HepG2 (cell line): ENCODE data around the gene MRPS7. TPM values are rescaled to one million over a fixed set of nuclear protein-coding genes. Genes with fewer than 3 reads are reported as not detected.

Source experiments
- ATF7-NPFF ChIP-seq: sonication (generic); formaldehyde crosslinking; IDR thresholded peaks from 2 replicates; pipeline ENCODE4 v1.8.1; 2023; ENCODE audit warnings: mild to moderate bottlenecking, low read depth, missing genetic modification reagents, moderate library complexity
- ELF3 ChIP-seq: IDR thresholded peaks from 2 replicates; pipeline ENCODE4 v1.6.1; 2016; ENCODE audit warnings: missing genetic modification reagents, missing compliant biosample characterization
- FOXK2 ChIP-seq: fragments of 450-650 bp; IDR thresholded peaks from 2 replicates; pipeline ENCODE4 v1.6.1; 2016
- GABPA ChIP-seq, 2 experiments: IDR thresholded peaks; 2 replicates each; pipeline ENCODE4 v1.6.1; 2011 to 2016; ENCODE audit warnings: low read depth in 2 of 2, low read length in 1 of 2, missing biosample characterization in 1 of 2, missing genetic modification characterization in 1 of 2
- HNRNPLL ChIP-seq: fragments of 200-400 bp; formaldehyde crosslinking; IDR thresholded peaks from 2 replicates; pipeline ENCODE4 v1.6.1; 2017; ENCODE audit warnings: mild to moderate bottlenecking, low read depth, low read length; ENCODE audit not compliant: poor library complexity, severe bottlenecking
- HOXA9 ChIP-seq: sonication (generic); formaldehyde crosslinking; IDR thresholded peaks from 2 replicates; pipeline ENCODE4 v1.8.1; 2022; ENCODE audit warnings: missing genetic modification reagents, mild to moderate bottlenecking, moderate library complexity, borderline replicate concordance
- IRF2 ChIP-seq: IDR thresholded peaks from 2 replicates; pipeline ENCODE4 v1.6.1; 2018; ENCODE audit warnings: missing genetic modification reagents, missing compliant biosample characterization
- LCORL ChIP-seq, 2 experiments: fragments of 450-650 bp in 1 of 2; sonication (generic) in 1 of 2; formaldehyde crosslinking in 1 of 2; IDR thresholded peaks; 2 replicates each; pipeline versions ENCODE4 v1.5.0 to v1.6.1; 2017 to 2020; ENCODE audit warnings: antibody characterized with exemption in 1 of 2, missing genetic modification reagents in 1 of 2
- TBX2 ChIP-seq: sonication (generic); formaldehyde crosslinking; IDR thresholded peaks from 2 replicates; pipeline ENCODE4 v1.5.0; 2020; ENCODE audit warnings: missing genetic modification reagents, mild to moderate bottlenecking, borderline replicate concordance
- XBP1 ChIP-seq: sonication (generic); formaldehyde crosslinking; IDR thresholded peaks from 2 replicates; pipeline ENCODE4 v1.5.0; 2020; ENCODE audit warnings: missing genetic modification reagents
- ZC3H4 ChIP-seq: sonication (generic); formaldehyde crosslinking; IDR thresholded peaks from 2 replicates; pipeline ENCODE4 v1.4.0; 2020; ENCODE audit warnings: missing genetic modification reagents, borderline replicate concordance
- ZFP36L2 ChIP-seq: sonication (generic); formaldehyde crosslinking; IDR thresholded peaks from 2 replicates; pipeline ENCODE4 v1.4.0; 2020; ENCODE audit warnings: missing genetic modification reagents
- ZFP41 ChIP-seq: sonication (generic); formaldehyde crosslinking; IDR thresholded peaks from 2 replicates; pipeline ENCODE4 v1.4.0; 2020; ENCODE audit warnings: mild to moderate bottlenecking, missing genetic modification reagents, borderline replicate concordance
- ZNF44 ChIP-seq: sonication (generic); formaldehyde crosslinking; IDR thresholded peaks from 2 replicates; pipeline ENCODE4 v1.5.1; 2020; ENCODE audit warnings: mild to moderate bottlenecking, missing genetic modification reagents
- polyA plus RNA-seq, 8 experiments: library from polyadenylated mRNA; depleted of rRNA in 3 of 8; stranded (reverse) in 7 of 8; unstranded in 1 of 8; fragments of >200 nt; fragmentation: Illumina TruSeq in 4 of 8; extraction: Trizol in 4 of 8; gene quantifications; 2 replicates each; pipeline versions ENCODE4 v1.2.1 to v1.2.3, GENCODE V29; 2011 to 2016; ENCODE audit warnings: low read depth in 4 of 8, missing spikeins in 1 of 8, mixed read lengths in 1 of 8; ENCODE audit not compliant: insufficient read depth in 1 of 8
- total RNA-seq, 5 experiments: library from RNA; depleted of rRNA; stranded (reverse); fragments of >200 nt; fragmentation: Illumina TruSeq; extraction: Trizol; gene quantifications; 2 replicates each; pipeline ENCODE4 v1.2.3, GENCODE V29; 2016; ENCODE audit warnings: low read depth in 1 of 5
- TF ChIP-seq, protein P1 (sequence below): sonication (generic); formaldehyde crosslinking; IDR thresholded peaks from 2 replicates; pipeline ENCODE4 v1.5.0; 2020; ENCODE audit warnings: mild to moderate bottlenecking, missing genetic modification reagents
- TF ChIP-seq, protein P2 (sequence below): sonication (generic); formaldehyde crosslinking; IDR thresholded peaks from 2 replicates; pipeline ENCODE4 v1.5.0; 2020; ENCODE audit warnings: missing genetic modification reagents, mild to moderate bottlenecking, borderline replicate concordance
- TF ChIP-seq, protein P3 (sequence below): sonication (generic); formaldehyde crosslinking; IDR thresholded peaks from 2 replicates; pipeline ENCODE4 v1.4.0; 2020; ENCODE audit warnings: missing genetic modification reagents
- TF ChIP-seq, protein P4 (sequence below): sonication (generic); formaldehyde crosslinking; IDR thresholded peaks from 2 replicates; pipeline ENCODE4 v1.4.0; 2020; ENCODE audit warnings: missing genetic modification reagents
- TF ChIP-seq, protein P5 (sequence below): sonication (generic); formaldehyde crosslinking; IDR thresholded peaks from 2 replicates; pipeline ENCODE4 v1.4.0; 2020; ENCODE audit warnings: missing genetic modification reagents

MRPS7 gene
- total and polyA plus RNA-seq, 2 of the 13 experiments (the other 11 are each of a cell fraction or from before 2014, with no cell fraction given), result 97.0 to 162 TPM

DNA sequence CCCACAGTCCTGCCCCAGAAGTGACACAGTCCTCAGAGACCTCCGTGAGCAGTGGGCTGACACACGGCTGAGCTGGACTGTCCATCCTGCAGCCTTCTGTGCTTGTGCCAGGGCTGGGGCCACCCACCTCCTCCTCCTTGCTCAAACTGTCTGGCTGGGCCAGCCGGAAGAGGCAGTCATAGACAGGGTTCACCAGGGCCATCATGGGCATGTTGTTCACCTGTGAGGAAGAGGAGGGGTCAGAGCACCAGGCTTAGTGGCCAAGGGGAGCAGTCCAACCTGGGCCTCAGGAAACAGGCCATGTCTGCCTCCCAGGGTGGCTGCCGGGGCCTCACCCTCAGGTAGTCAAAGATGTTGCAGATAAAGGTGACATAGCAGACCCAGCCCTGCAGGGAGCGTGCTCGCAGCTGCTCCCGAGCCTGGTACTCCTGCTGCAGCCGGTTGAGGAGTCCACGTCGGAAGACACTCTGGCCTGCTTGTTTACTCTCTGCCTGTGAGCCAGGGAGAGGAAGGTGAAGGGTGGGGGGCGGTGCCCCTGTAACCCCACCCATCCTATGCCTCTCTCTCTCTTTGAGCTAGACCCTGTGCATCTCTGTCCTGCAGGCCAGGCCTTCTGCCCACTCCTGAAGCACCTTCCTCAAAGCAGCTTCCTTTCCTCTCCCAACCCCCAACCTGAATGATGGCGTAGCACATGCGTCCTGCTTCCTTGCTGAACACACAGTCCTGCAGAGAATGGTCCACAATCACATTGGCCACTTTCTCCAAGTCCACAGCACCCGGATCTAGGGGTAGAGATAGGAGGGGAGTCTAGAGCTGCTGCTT is 5.9 kb downstream of the MRPS7 start (continued):
- TF ChIP-seq, protein P1, sequence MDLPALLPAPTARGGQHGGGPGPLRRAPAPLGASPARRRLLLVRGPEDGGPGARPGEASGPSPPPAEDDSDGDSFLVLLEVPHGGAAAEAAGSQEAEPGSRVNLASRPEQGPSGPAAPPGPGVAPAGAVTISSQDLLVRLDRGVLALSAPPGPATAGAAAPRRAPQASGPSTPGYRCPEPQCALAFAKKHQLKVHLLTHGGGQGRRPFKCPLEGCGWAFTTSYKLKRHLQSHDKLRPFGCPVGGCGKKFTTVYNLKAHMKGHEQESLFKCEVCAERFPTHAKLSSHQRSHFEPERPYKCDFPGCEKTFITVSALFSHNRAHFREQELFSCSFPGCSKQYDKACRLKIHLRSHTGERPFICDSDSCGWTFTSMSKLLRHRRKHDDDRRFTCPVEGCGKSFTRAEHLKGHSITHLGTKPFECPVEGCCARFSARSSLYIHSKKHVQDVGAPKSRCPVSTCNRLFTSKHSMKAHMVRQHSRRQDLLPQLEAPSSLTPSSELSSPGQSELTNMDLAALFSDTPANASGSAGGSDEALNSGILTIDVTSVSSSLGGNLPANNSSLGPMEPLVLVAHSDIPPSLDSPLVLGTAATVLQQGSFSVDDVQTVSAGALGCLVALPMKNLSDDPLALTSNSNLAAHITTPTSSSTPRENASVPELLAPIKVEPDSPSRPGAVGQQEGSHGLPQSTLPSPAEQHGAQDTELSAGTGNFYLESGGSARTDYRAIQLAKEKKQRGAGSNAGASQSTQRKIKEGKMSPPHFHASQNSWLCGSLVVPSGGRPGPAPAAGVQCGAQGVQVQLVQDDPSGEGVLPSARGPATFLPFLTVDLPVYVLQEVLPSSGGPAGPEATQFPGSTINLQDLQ (CRISPR knock-in tag), result no peak
- TF ChIP-seq, protein P2, sequence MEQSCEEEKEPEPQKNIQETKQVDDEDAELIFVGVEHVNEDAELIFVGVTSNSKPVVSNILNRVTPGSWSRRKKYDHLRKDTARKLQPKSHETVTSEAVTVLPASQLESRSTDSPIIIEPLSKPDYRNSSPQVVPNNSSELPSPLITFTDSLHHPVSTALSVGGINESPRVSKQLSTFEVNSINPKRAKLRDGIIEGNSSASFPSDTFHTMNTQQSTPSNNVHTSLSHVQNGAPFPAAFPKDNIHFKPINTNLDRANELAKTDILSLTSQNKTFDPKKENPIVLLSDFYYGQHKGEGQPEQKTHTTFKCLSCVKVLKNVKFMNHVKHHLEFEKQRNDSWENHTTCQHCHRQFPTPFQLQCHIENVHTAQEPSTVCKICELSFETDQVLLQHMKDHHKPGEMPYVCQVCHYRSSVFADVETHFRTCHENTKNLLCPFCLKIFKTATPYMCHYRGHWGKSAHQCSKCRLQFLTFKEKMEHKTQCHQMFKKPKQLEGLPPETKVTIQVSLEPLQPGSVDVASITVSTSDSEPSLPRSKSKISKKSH (CRISPR knock-in tag), result peak; percentile 82; the same call in 1 of the 2 replicates
- TF ChIP-seq HNRNPLL (no peak), XBP1 (CRISPR knock-in tag) (no peak), TBX2 (CRISPR knock-in tag) (0 out of 2 replicates have a peak, but pooled peaks have one; percentile 27), IRF2 (CRISPR knock-in tag) (peak; percentile 84), ATF7-NPFF (no peak), ZFP41 (CRISPR knock-in tag) (peak; percentile 41; the same call in 1 of the 2 replicates), LCORL (IDR thresholded peaks at IDR 0.05) (no peak), LCORL (CRISPR knock-in tag; IDR thresholded peaks at IDR 0.05) (peak; percentile 88), GABPA (IDR thresholded peaks at IDR 0.05; ENCODE audit: low read depth, low read length) (peak; percentile 29; the same call in 1 of the 2 replicates), GABPA (CRISPR knock-in tag; IDR thresholded peaks at IDR 0.05; ENCODE audit: low read depth) (peak; percentile 58), ELF3 (CRISPR knock-in tag) (peak; percentile 72), ZFP36L2 (CRISPR knock-in tag) (no peak), ZNF44 (peak; percentile 86), ZC3H4 (CRISPR knock-in tag) (no peak; the same call in 1 of the 2 replicates), FOXK2 (peak; percentile 92), HOXA9 (CRISPR knock-in tag) (no peak)
- TF ChIP-seq, protein P3, sequence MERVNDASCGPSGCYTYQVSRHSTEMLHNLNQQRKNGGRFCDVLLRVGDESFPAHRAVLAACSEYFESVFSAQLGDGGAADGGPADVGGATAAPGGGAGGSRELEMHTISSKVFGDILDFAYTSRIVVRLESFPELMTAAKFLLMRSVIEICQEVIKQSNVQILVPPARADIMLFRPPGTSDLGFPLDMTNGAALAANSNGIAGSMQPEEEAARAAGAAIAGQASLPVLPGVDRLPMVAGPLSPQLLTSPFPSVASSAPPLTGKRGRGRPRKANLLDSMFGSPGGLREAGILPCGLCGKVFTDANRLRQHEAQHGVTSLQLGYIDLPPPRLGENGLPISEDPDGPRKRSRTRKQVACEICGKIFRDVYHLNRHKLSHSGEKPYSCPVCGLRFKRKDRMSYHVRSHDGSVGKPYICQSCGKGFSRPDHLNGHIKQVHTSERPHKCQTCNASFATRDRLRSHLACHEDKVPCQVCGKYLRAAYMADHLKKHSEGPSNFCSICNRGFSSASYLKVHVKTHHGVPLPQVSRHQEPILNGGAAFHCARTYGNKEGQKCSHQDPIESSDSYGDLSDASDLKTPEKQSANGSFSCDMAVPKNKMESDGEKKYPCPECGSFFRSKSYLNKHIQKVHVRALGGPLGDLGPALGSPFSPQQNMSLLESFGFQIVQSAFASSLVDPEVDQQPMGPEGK (CRISPR knock-in tag), result peak; percentile 92
- TF ChIP-seq, protein P4, sequence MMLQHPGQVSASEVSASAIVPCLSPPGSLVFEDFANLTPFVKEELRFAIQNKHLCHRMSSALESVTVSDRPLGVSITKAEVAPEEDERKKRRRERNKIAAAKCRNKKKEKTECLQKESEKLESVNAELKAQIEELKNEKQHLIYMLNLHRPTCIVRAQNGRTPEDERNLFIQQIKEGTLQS (CRISPR knock-in tag), result no peak
- TF ChIP-seq, protein P5, sequence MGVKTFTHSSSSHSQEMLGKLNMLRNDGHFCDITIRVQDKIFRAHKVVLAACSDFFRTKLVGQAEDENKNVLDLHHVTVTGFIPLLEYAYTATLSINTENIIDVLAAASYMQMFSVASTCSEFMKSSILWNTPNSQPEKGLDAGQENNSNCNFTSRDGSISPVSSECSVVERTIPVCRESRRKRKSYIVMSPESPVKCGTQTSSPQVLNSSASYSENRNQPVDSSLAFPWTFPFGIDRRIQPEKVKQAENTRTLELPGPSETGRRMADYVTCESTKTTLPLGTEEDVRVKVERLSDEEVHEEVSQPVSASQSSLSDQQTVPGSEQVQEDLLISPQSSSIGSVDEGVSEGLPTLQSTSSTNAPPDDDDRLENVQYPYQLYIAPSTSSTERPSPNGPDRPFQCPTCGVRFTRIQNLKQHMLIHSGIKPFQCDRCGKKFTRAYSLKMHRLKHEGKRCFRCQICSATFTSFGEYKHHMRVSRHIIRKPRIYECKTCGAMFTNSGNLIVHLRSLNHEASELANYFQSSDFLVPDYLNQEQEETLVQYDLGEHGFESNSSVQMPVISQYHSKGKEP (CRISPR knock-in tag), result 0 out of 2 replicates have a peak, but pooled peaks have one; percentile 70
